Measurements from ENCODE around the gene SNAPC1. TPM values are rescaled to one million over a fixed set of nuclear protein-coding genes. Genes with fewer than 3 reads are reported as not detected.

The SNAPC1 gene, protein sequence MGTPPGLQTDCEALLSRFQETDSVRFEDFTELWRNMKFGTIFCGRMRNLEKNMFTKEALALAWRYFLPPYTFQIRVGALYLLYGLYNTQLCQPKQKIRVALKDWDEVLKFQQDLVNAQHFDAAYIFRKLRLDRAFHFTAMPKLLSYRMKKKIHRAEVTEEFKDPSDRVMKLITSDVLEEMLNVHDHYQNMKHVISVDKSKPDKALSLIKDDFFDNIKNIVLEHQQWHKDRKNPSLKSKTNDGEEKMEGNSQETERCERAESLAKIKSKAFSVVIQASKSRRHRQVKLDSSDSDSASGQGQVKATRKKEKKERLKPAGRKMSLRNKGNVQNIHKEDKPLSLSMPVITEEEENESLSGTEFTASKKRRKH
- total RNA-seq: 1 to 10 TPM; 2.0 to 4.8 (median 2.5) TPM
- long read RNA-seq, donor 1, transcript SNAPC1-201 (10 exons, 2,656 nt): major isoform, 6 of 8 reads
- long read RNA-seq, donor 1, partial matches to known transcripts: 0 of 8 reads
- long read RNA-seq, donor 1, other reads (novel, unspliced or antisense): 2 of 8 reads
- long read RNA-seq, donor 2, partial matches to known transcripts: 2 of 2 reads
- long read RNA-seq, donor 2, other reads (novel, unspliced or antisense): 0 of 2 reads

GRCh38 chr14:61761959-61762786, at the start of gene SNAPC1:
TSS of gene SNAPC1 (plus strand) at chr14:61762420. CDS start at chr14:61762461, 41 bp downstream.
- ATAC-seq (peak; percentile 99), DNase-seq (peak; percentile 97 to 99 (median 98))
- TF ChIP-seq, protein P1, sequence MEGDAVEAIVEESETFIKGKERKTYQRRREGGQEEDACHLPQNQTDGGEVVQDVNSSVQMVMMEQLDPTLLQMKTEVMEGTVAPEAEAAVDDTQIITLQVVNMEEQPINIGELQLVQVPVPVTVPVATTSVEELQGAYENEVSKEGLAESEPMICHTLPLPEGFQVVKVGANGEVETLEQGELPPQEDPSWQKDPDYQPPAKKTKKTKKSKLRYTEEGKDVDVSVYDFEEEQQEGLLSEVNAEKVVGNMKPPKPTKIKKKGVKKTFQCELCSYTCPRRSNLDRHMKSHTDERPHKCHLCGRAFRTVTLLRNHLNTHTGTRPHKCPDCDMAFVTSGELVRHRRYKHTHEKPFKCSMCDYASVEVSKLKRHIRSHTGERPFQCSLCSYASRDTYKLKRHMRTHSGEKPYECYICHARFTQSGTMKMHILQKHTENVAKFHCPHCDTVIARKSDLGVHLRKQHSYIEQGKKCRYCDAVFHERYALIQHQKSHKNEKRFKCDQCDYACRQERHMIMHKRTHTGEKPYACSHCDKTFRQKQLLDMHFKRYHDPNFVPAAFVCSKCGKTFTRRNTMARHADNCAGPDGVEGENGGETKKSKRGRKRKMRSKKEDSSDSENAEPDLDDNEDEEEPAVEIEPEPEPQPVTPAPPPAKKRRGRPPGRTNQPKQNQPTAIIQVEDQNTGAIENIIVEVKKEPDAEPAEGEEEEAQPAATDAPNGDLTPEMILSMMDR (IDR thresholded peaks at IDR 0.05): no peak
- H3K4me1 ChIP-seq (ENCODE audit: low read depth): peaks cover 10% of the 10 kb centered on the region
- no peaks in the 10 kb centered on the region for H3K36me3 ChIP-seq (ENCODE audit: low read depth)
- no peaks in the 10 kb centered on the region for H3K9me3 ChIP-seq
- intact Hi-C loops (cut with DNase I, micrococcal nuclease): loop anchor here (10.0 kb wide), 1 partner anchor 297 kb away; no protein-coding TSS in a partner anchor
- peak within 1 kb of the TSS; percentile 72 for H3K4me3 ChIP-seq

- TF ChIP-seq, protein P1 (IDR thresholded peaks at IDR 0.05): no peak
- Histone ChIP-seq H3K36me3 (ENCODE audit: low read depth) (no peaks in the 10 kb centered on the region), H3K4me1 (ENCODE audit: low read depth) (peaks cover 25% of the 10 kb centered on the region), H3K4me3 (no peak overlapping the region), H3K9me3 (no peaks in the 10 kb centered on the region)
- ATAC-seq: no peak
- DNase-seq: no peak
- intact Hi-C loops (cut with DNase I, micrococcal nuclease): no loop called here
These were observed 48.3 kb upstream of the SNAPC1 start for GRCh38 chr14:61713724-61714437.

GRCh38 chr14:61716956-61717355, 45.3 kb upstream of the SNAPC1 start:
- DNase-seq: no peak
- no peak overlapping the region for H3K4me3 ChIP-seq
- H3K36me3 ChIP-seq (ENCODE audit: low read depth): no peaks in the 10 kb centered on the region
- H3K4me1 ChIP-seq (ENCODE audit: low read depth): peaks cover 24% of the 10 kb centered on the region
- ATAC-seq: no peak
- intact Hi-C loops (cut with DNase I, micrococcal nuclease): no loop called here
- no peaks in the 10 kb centered on the region for H3K9me3 ChIP-seq
- TF ChIP-seq, protein P1 (IDR thresholded peaks at IDR 0.05): no peak

DNA sequence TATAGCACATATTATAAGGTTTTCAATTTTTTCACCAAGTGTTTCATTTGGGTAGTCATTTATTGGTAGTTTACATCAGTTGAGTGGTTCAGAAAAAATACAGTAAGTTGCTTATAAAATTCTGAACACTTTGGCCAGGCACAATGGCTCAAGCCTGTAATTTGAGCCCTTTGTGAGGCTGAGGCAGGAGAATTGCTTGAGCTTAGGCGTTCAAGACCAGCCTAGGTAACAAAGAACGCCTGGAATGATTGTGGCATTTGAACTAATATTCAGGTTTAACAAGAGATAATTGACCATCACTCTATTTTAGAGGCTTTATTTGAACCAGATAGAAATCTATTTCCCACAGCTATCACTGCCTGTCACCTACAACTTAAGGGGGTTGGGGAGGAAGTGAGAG, 44.2 kb upstream of the SNAPC1 start:
- no peak for ATAC-seq
- H3K4me1 ChIP-seq (ENCODE audit: low read depth): peaks cover 24% of the 10 kb centered on the region
- no peak for DNase-seq
- H3K36me3 ChIP-seq (ENCODE audit: low read depth): no peaks in the 10 kb centered on the region
- no peaks in the 10 kb centered on the region for H3K9me3 ChIP-seq
- H3K4me3 ChIP-seq: no peak overlapping the region
- TF ChIP-seq, protein P1 (IDR thresholded peaks at IDR 0.05): no peak
- intact Hi-C loops (cut with DNase I, micrococcal nuclease): no loop called here
